Dendritic cell treated with granulocyte-macrophage colony-stimulating factor and Interleukin-4, amounts not matched to agents 40 ng/mL and 50 ng/mL, for 4 days (primary cell): ENCODE data around the gene HEATR5B.

Experiments
- H3K27ac Mint-ChIP-seq: one replicate; pipeline ENCODE4 v1.8.0; 2022; ENCODE audit warnings: mild to moderate bottlenecking, mixed read lengths
- H3K27me3 Mint-ChIP-seq: one replicate; pipeline ENCODE4 v1.8.0; 2022; ENCODE audit warnings: mild to moderate bottlenecking, mixed read lengths
- H3K36me3 Mint-ChIP-seq: one replicate; pipeline ENCODE4 v1.8.0; 2022; ENCODE audit warnings: low read depth, mixed read lengths
- H3K4me1 Mint-ChIP-seq: one replicate; pipeline ENCODE4 v1.8.0; 2022; ENCODE audit warnings: low read depth, mixed read lengths
- H3K4me3 Mint-ChIP-seq: one replicate; pipeline ENCODE4 v1.8.0; 2022; ENCODE audit warnings: mild to moderate bottlenecking, moderate library complexity, mixed read lengths
- H3K9me3 Mint-ChIP-seq: one replicate; pipeline ENCODE4 v1.8.0; 2022; ENCODE audit warnings: mixed read lengths
- intact Hi-C: fragments of 100-400 bp; cut with micrococcal nuclease; formaldehyde crosslinking; loops from one replicate; pipeline ENCODE4 v1.15.0; 2022

HEATR5B gene

DNA sequence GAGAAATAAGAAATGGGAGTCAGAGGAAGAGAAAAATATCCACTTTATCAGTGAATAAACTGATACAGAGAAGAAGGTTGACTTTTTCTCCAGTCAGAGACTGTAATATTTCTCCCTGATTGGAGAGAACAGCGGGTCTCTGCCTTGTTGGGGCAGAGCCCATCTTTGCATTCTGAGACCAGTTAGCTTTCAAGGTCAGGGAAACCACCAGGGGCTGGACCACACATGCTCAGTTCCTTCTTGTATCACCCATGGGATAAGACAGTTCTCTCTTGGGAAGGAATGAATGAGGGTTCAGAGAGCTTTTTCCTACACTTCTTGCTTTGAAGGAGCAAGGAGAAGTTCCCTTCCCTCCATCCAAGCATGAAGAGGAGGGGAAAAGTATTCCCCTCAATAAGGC lies 12.4 kb upstream of the HEATR5B start:
- intact Hi-C loops = no loop called here
- Mint-ChIP-seq H3K4me1 (peaks cover 5% of the 10 kb centered on the region), H3K4me3 (no peak overlapping the region), H3K9me3 (no peaks in the 10 kb centered on the region), H3K36me3 (peaks cover 84% of the 10 kb centered on the region), H3K27ac (no peak overlapping the region), H3K27me3 (no peaks in the 10 kb centered on the region)

DNA sequence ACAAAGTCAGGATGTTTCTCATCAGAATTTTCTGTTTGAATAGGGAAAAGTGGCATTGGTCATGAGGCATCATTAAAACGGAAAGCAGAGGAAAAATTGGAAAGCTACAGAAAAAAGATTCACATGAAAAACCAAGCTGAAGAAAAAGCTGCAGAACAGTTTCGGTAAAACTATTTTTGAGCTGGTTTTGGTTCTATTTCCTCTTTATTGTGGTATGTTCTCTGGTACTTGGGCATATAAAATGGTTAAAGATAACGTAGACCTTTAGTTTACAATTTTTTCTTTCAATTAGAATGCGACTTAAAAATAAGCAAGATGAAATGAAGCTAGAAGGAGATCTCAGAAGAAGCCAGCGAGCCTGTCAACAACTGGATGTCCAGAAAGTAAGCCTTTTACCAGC lies 7.7 kb upstream of the HEATR5B start:
- Mint-ChIP-seq H3K9me3 (no peaks in the 10 kb centered on the region), H3K4me3 (no peak overlapping the region), H3K27ac (no peak overlapping the region), H3K27me3 (no peaks in the 10 kb centered on the region), H3K4me1 (peaks cover 29% of the 10 kb centered on the region), H3K36me3 (peaks cover 62% of the 10 kb centered on the region)
- intact Hi-C loops = no loop called here

DNA sequence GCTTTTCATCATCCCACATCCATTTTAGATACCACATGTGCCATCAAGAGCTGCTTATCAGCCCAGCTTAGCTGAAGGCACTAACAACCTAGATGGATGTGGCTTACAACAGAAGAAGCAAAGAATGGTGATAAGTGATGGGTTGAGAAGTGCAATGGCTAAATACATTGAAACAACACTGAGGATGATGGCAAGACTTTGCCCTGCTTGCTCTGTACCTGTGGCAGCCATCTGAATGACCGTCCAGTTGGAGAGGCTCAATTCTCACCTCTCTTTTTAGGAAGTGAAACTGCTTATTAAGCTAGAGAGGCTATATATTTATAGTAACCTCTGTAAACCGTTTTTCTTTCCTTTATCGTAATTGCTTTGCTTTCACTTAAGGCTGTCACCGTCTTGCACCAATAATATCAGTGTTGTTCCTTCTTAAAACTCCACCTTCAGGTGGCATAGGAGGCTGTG lies 5.9 kb upstream of the HEATR5B start:
- peaks cover 47% of the 10 kb centered on the region for H3K36me3 Mint-ChIP-seq
- no peaks in the 10 kb centered on the region for H3K27me3 Mint-ChIP-seq
- intact Hi-C loops = no loop called here
- no peaks in the 10 kb centered on the region for H3K9me3 Mint-ChIP-seq
- peaks cover 29% of the 10 kb centered on the region for H3K4me1 Mint-ChIP-seq
- H3K4me3 Mint-ChIP-seq = no peak overlapping the region
- H3K27ac Mint-ChIP-seq = no peak overlapping the region

DNA sequence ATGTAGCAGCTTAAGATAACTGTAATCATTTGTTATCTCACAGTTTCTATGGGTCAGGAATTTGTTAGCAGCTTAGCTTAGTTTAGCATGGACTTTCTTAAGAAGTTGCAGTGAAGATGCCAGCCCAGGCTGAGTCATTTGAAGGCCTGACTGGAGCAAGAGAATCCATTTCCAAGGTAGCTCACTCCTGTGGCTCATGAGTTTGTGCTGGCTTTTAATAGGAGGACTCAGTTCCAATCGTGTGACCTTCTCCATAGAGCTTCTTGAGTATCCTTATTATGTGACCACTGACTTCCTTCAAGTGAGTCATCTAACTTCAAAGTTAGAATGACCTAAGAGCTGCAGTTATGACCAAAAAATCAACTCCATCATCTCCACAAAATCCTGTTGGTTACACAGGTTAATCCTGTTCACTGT lies 1.6 kb upstream of the HEATR5B start:
- Mint-ChIP-seq H3K4me3 (no peak overlapping the region), H3K9me3 (no peaks in the 10 kb centered on the region), H3K4me1 (peaks cover 23% of the 10 kb centered on the region), H3K27me3 (no peaks in the 10 kb centered on the region), H3K27ac (no peak overlapping the region), H3K36me3 (peaks cover 42% of the 10 kb centered on the region)
- intact Hi-C loops = loop anchor here (10.0 kb wide), 1 partner anchor 149 kb away; the partner anchor contains the start of genes CEBPZ and NDUFAF7

DNA sequence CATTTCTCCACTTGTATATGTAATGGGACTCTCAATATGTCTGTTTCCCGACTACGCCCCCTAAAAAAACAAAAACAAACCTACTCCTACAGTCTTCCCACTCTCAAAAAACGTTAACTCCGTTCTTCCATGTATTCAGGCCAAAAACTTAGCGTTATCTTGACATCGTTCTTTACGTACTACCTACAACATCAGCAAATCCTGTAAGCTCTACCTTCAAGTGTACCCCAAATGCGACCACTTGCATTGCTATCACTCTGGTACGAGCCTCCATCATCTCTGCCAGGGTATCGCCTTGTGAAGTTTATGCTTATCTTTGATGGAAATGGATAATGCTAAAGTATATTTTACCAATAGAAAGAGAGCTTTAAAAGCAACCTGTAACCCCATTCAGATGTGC lies 625 bp upstream of the HEATR5B start:
- Mint-ChIP-seq H3K4me1 (peaks cover 23% of the 10 kb centered on the region), H3K27me3 (no peaks in the 10 kb centered on the region), H3K4me3 (no peak overlapping the region), H3K27ac (no peak overlapping the region), H3K9me3 (no peaks in the 10 kb centered on the region), H3K36me3 (peaks cover 46% of the 10 kb centered on the region)
- intact Hi-C loops = loop anchor here (10.0 kb wide), 1 partner anchor 150 kb away; the partner anchor contains the start of genes CEBPZ and NDUFAF7

DNA sequence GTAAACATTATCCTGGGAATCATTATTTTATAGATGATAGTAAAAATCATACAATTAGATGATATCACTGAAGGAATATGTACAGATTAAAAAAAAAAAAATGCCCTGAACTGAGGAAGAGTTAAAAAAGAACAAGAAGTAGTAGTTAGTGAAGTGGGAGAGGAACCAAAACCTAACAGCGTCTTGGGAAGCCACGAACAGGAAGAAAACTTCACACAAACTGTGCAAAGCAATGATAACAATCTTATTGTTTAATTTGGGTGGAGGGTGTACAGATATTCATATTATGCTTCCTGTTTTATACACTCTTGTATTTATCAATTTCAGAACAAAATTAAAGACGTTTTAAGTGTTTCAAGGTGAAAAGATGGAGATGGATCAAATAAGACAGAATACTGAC lies 3.5 kb downstream of the HEATR5B start:
- Mint-ChIP-seq H3K9me3 (no peaks in the 10 kb centered on the region), H3K36me3 (peaks cover 60% of the 10 kb centered on the region), H3K27me3 (no peaks in the 10 kb centered on the region), H3K27ac (peak overlapping the region; percentile 88), H3K4me3 (peak overlapping the region; percentile 56), H3K4me1 (peaks cover 11% of the 10 kb centered on the region)
- intact Hi-C loops = loop anchor here (10.0 kb wide), 1 partner anchor 154 kb away; the partner anchor contains the start of genes CEBPZ and NDUFAF7

DNA sequence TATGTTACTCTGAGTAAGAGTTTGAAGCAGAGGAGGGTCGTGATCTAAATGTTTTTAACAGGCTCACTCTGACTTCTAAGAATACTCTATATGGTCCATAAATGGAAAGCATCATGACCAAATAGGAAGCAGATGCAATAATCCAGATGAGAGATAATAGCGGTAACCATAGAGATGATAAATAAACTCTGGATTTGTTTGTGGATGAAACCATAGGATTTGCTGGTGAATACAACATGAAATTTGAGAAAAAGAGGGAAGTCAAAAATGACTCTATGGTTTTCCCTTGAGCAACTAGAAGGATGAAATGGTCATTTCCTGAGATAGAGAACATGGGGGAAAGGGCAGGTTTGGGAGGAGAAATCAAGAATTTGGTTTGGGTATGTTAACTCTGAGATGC lies 3.9 kb downstream of the HEATR5B start:
- Mint-ChIP-seq H3K4me3 (peak overlapping the region; percentile 39), H3K9me3 (no peaks in the 10 kb centered on the region), H3K4me1 (peaks cover 11% of the 10 kb centered on the region), H3K36me3 (peaks cover 61% of the 10 kb centered on the region), H3K27ac (peak overlapping the region; percentile 88), H3K27me3 (no peaks in the 10 kb centered on the region)
- intact Hi-C loops = loop anchor here (10.0 kb wide), 1 partner anchor 155 kb away; the partner anchor contains the start of genes CEBPZ and NDUFAF7

DNA sequence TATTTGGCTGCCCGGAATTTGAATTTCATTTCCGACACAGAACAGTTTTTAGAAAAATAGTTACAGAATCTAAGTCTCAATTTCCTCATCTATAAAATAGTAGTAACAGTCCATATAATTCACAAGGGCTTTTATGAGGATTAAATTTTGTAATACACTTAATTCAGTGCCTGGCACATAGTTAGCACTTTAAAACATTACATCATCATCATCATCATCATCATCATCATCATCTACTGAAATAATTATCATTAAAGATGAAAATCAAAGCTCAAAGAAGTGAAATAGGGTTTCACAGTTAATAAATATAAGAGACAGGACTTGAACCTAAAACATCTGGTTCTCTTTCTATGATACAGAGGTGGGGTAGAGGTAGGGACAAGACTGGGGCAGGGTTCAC lies 13.2 kb downstream of the HEATR5B start:
- no peaks in the 10 kb centered on the region for H3K9me3 Mint-ChIP-seq
- H3K27me3 Mint-ChIP-seq = no peaks in the 10 kb centered on the region
- no peak overlapping the region for H3K27ac Mint-ChIP-seq
- intact Hi-C loops = no loop called here
- no peak overlapping the region for H3K4me3 Mint-ChIP-seq
- peaks cover 80% of the 10 kb centered on the region for H3K36me3 Mint-ChIP-seq
- H3K4me1 Mint-ChIP-seq = peaks cover 6% of the 10 kb centered on the region

DNA sequence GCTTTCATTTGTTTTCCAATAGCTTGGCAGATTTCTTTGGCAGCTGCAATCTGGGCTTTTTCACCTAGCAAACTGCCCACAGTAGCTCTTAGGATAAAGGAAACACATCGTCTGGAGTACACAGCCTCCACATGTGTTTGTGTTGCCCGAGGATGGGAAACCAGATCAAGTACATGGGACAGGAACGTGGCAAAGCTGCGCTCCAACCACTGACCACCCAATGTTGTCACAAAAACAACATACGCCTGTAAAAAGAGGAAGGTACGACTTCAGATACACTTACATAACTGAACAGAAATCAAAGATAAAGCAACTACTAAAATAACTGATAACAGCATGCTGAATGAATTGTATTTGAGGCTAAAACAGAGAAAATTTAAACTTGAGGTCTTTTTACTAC lies 15.5 kb downstream of the HEATR5B start:
- intact Hi-C loops = no loop called here
- Mint-ChIP-seq H3K36me3 (peaks cover 82% of the 10 kb centered on the region), H3K27ac (no peak overlapping the region), H3K27me3 (no peaks in the 10 kb centered on the region), H3K4me1 (peaks cover 4% of the 10 kb centered on the region), H3K9me3 (no peaks in the 10 kb centered on the region), H3K4me3 (no peak overlapping the region)

DNA sequence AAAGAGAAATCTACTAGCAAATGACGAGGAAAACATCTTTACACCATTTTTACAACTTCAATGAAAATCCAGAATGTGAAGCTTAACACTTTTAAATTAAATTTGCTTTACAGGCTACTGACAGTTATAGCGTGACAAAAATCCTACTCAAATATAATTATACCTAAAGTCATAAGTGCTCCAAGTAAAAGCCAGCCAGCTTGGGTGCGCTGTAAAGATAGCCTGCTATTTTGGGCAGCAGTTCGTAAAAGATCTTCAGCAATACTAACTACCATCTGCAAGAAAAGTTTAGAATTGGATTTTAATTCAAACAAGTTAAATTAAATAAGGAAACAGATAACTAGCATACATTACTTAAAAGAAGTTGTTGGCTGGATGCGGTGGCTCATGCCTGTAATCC lies 22.4 kb downstream of the HEATR5B start:
- Mint-ChIP-seq H3K27me3 (no peaks in the 10 kb centered on the region), H3K27ac (no peak overlapping the region), H3K9me3 (no peaks in the 10 kb centered on the region), H3K4me3 (no peak overlapping the region), H3K4me1 (peaks cover 10% of the 10 kb centered on the region), H3K36me3 (peaks cover 82% of the 10 kb centered on the region)
- intact Hi-C loops = no loop called here

DNA sequence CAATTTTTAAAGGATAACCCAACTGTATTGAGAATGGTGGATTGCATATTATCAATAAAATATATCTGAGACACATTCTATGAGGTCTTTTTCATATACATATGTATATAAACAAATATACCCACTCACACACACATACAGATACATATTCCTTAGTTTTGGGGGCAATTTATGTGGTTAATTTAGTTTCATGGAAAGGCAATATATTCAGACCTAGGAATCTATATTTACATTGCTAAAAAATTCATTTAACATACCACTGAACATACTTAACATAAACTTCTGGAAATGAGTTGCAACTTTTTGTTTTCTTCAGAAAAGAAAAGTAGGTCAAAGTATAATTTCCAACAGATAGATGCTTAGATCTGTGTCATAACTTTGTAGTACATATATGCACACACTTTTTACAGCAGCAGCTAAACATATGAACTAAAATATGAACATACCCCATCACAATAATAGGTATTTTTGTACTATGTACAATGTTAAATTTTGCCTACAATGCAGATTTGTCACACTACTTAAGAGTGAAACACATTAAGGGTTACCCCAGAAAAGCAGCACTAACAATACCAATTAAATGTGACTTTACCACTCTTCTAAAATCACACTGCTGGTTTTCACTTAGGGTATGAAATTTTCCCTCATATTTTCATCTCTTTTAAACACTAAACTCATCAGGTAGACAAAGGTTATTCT lies 23.0 kb downstream of the HEATR5B start:
- Mint-ChIP-seq H3K27ac (no peak overlapping the region), H3K9me3 (no peaks in the 10 kb centered on the region)
- intact Hi-C loops = no loop called here

DNA sequence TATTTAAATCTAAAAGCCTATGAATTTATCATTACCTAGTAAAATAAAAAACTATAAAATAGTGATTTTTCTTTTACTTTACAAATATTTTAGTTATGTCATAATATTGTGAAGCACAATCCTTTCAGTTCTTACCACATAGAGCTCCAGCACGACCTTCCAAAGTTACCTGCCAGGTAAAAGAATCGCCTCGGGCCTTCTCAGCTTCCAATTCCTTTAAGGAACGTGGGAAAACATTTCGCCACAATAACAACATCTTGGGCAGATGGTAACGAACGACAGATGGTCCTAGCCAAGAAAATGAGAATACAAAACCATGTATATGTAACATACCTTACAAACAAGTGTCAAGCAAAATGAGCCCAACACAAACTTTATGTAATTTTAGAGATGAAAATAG lies 23.7 kb downstream of the HEATR5B start:
- no peak overlapping the region for H3K27ac Mint-ChIP-seq
- peaks cover 10% of the 10 kb centered on the region for H3K4me1 Mint-ChIP-seq
- H3K9me3 Mint-ChIP-seq = no peaks in the 10 kb centered on the region
- H3K27me3 Mint-ChIP-seq = no peaks in the 10 kb centered on the region
- no peak overlapping the region for H3K4me3 Mint-ChIP-seq
- peaks cover 85% of the 10 kb centered on the region for H3K36me3 Mint-ChIP-seq
- intact Hi-C loops = no loop called here

More for the DNA sequence above, 23.0 kb downstream of the HEATR5B start:
- Mint-ChIP-seq H3K4me3 (no peak overlapping the region), H3K27me3 (no peaks in the 10 kb centered on the region), H3K4me1 (peaks cover 10% of the 10 kb centered on the region), H3K36me3 (peaks cover 88% of the 10 kb centered on the region)

DNA sequence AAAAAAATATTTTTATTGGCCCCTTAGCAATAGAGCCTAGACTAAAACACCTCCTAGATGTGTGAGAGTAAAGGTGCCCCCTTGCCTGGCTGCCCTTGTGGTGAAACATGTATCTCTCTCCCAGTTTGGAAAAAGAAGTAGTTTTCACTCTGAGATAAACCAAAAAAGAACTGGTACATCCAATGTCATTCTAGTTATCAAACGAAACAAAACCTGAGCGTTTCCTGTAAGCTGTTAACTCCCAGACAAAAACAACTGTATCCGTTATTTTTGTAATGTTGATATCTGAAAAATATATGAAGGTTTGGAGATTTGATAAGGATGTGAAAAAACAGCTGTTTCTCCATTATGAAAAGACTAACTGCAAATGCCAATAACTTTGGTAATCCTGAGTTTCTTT lies 24.3 kb downstream of the HEATR5B start:
- Mint-ChIP-seq H3K27ac (no peak overlapping the region), H3K36me3 (peaks cover 79% of the 10 kb centered on the region), H3K27me3 (no peaks in the 10 kb centered on the region), H3K4me3 (no peak overlapping the region), H3K4me1 (peaks cover 10% of the 10 kb centered on the region), H3K9me3 (no peaks in the 10 kb centered on the region)
- intact Hi-C loops = no loop called here

DNA sequence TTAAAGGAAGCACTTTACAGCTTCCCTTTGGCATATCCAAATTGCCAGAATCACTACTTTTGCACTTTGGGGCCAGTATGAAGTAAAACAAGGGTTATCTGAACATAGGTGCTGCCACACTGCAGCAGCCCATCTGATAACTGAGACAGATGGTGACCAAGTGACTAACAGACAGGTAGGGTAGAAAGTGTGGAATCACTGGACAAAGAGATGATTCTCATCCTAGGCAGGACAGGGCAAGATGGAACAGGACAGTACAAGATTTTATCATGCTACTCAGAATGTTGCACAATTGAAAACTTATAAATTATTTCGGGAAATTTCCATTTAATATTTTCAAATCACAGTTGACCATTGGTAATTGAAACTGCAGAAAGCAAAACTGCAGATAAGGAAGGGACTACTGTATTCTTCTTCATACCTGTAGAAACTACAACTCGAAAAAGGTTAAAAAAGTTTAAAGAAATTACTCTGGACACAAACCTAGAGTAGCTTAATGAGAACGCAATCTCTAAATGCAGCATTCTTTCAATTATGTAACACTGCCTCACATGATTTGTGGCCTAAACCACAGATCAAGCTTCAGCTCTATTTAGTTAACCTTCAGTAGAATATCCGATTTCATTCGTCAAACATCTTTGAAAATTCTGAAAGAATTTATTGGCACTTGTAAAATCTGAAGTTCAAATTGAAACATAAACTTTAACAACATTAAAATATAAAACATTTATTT lies 31.4 kb downstream of the HEATR5B start:
- no peaks in the 10 kb centered on the region for H3K27me3 Mint-ChIP-seq
- peaks cover 79% of the 10 kb centered on the region for H3K36me3 Mint-ChIP-seq
- intact Hi-C loops = no loop called here
- H3K27ac Mint-ChIP-seq = no peak overlapping the region
- H3K9me3 Mint-ChIP-seq = no peaks in the 10 kb centered on the region
- no peaks in the 10 kb centered on the region for H3K4me1 Mint-ChIP-seq
- H3K4me3 Mint-ChIP-seq = no peak overlapping the region
